ENCODE results near the gene IL18. TPM values are rescaled to one million over a fixed set of nuclear protein-coding genes. Genes with fewer than 3 reads are reported as not detected.

The IL18 gene
- total and polyA plus RNA-seq, 9 of the 15 experiments (the other 6 are each of a cell fraction or from before 2014, with no cell fraction given), result 4.1 to 10.0 (median 6.1) TPM

- TF ChIP-seq SMAD3 (CRISPR knock-in tag; conservative IDR thresholded peaks at IDR 0.05) (no peak), SMARCA4 (IDR thresholded peaks at IDR 0.05) (no peak), NR2C2 (CRISPR knock-in tag; IDR thresholded peaks at IDR 0.05) (no peak), NR2C2 (tag; IDR thresholded peaks at IDR 0.05) (no peak), STAT5A (IDR thresholded peaks at IDR 0.05; ENCODE audit: borderline replicate concordance, low read length) (no peak), FOXM1 (IDR thresholded peaks at IDR 0.05; ENCODE audit: low read depth) (no peak), FOXM1 (CRISPR knock-in tag; IDR thresholded peaks at IDR 0.05; ENCODE audit: low read depth) (no peak)
- TF ChIP-seq, protein P1, sequence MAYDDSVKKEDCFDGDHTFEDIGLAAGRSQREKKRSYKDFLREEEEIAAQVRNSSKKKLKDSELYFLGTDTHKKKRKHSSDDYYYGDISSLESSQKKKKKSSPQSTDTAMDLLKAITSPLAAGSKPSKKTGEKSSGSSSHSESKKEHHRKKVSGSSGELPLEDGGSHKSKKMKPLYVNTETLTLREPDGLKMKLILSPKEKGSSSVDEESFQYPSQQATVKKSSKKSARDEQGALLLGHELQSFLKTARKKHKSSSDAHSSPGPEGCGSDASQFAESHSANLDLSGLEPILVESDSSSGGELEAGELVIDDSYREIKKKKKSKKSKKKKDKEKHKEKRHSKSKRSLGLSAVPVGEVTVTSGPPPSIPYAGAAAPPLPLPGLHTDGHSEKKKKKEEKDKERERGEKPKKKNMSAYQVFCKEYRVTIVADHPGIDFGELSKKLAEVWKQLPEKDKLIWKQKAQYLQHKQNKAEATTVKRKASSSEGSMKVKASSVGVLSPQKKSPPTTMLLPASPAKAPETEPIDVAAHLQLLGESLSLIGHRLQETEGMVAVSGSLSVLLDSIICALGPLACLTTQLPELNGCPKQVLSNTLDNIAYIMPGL (CRISPR knock-in tag; IDR thresholded peaks at IDR 0.05), result no peak
Measured at GRCh38 chr11:112178428-112178827, 14.5 kb upstream of the IL18 start (continued).

GRCh38 chr11:112177589-112177988 lies 13.7 kb upstream of the IL18 start:
- ATAC-seq (no peak), FAIRE-seq (no peak), DNase-seq (ENCODE audit: extremely low read depth in 1 of 4, low spot score in 3 of 4) (no peak)
- in situ Hi-C loops (cut with MboI) (no loop called here), intact Hi-C loops (cut with micrococcal nuclease) (no loop called here)
- ChIA-PET POLR2A (no interaction called here), CTCF (ENCODE audit: low intra/inter-chr PET ratio) (no interaction called here)
- Histone ChIP-seq H4K20me1 (replicated peaks; ENCODE audit: control insufficient read depth, insufficient read depth, low read length) (peaks cover 3% of the 10 kb centered on the region; the same call in 1 of the 2 replicates), H3K9me3 (replicated peaks; ENCODE audit: control insufficient read depth, insufficient read depth, low read depth, low read length) (no peaks in the 10 kb centered on the region), H3K27me3 (ENCODE audit: control insufficient read depth in 2 of 2, insufficient read depth in 2 of 2, low read length in 2 of 2) (peaks cover 0 to 8% of the 10 kb centered on the region in 2 experiments; a peak in 2 of 5 replicates), H3K9ac (ENCODE audit: insufficient read depth in 1 of 2, low read depth in 2 of 2, low read length in 2 of 2) (no peak overlapping the region), H3K9me1 (ENCODE audit: control insufficient read depth, insufficient read depth, low read length) (no peaks in the 10 kb centered on the region), H3K27ac (ENCODE audit: extremely low read depth, low read depth, low read length) (no peak overlapping the region), H3K36me3 (ENCODE audit: control insufficient read depth, insufficient read depth, low read length) (no peaks in the 10 kb centered on the region), H3K79me2 (ENCODE audit: control insufficient read depth, insufficient read depth, low read length) (no peaks in the 10 kb centered on the region), H3K4me2 (ENCODE audit: insufficient read depth, low read length) (no peak overlapping the region), H3K4me1 (replicated peaks in 1 of 2; ENCODE audit: control insufficient read depth in 2 of 2, insufficient read depth in 2 of 2, low read length in 2 of 2) (peaks cover 0 to 8% of the 10 kb centered on the region in 2 experiments; a peak in 2 of 5 replicates), H2AFZ (ENCODE audit: low read depth, low read length) (no peak overlapping the region), H3K4me3 (no peak overlapping the region)
- BruUV-seq (replicated peaks), result no TSS peak
- 0% methylated on average over 3 of the region's 4 CpGs for WGBS (ENCODE audit: insufficient coverage, low coverage, missing lambda C conversion rate)
- no peak for TF ChIP-seq TEAD2 (tag; IDR thresholded peaks at IDR 0.05)
- TF ChIP-seq ZNF785 (CRISPR knock-in tag; IDR thresholded peaks at IDR 0.05), result no peak
- no peak for TF ChIP-seq PTBP1 (IDR thresholded peaks at IDR 0.05; ENCODE audit: low read depth, low read length)
- TF ChIP-seq NRF1 (conservative IDR thresholded peaks at IDR 0.05 in 1 of 2, IDR thresholded peaks at IDR 0.05 in 1 of 2), result no peak
- no peak for TF ChIP-seq LEF1 (IDR thresholded peaks at IDR 0.05)
- TF ChIP-seq CBFB (CRISPR knock-in tag; IDR thresholded peaks at IDR 0.05), result no peak
- no peak for TF ChIP-seq GTF2B (IDR thresholded peaks at IDR 0.05; ENCODE audit: extremely low read depth, insufficient read length)
- no peak for TF ChIP-seq BCLAF1 (IDR thresholded peaks at IDR 0.05; ENCODE audit: borderline replicate concordance in 1 of 2, control insufficient read depth in 1 of 2, low read depth in 2 of 2, low read length in 1 of 2)
